GM12892 (cell line): ENCODE results near the gene DOCK10.
A peak's percentile ranks its signal among the peaks of the same experiment; 100 is the strongest.
"Not testable (repeated sequence)": the region's sequence is repeated elsewhere in the genome, so short reads cannot be mapped to it uniquely, and the experiment has no call there.

Experiments
- DNase-seq: peaks from one replicate; pipeline ENCODE4 v3.0.0; 2011; ENCODE audit not compliant: insufficient read length
- FAIRE-seq: peaks from 2 replicates; lab custom pipeline; 2011; peaks lifted over from hg19 to GRCh38; lab: Jason Lieb, UNC
- POLR2A ChIP-seq: IDR thresholded peaks from 2 replicates; pipeline ENCODE4 v1.6.1; 2011; ENCODE audit warnings: low read depth, low read length, control low read depth
- POLR2AphosphoS5 ChIP-seq: IDR thresholded peaks from 2 replicates; pipeline ENCODE4 v1.6.1; 2011; ENCODE audit warnings: low read depth, low read length, control low read depth
- TAF1 ChIP-seq: IDR thresholded peaks from 2 replicates; pipeline ENCODE4 v1.6.1; 2011; ENCODE audit warnings: low read depth, mild to moderate bottlenecking, control low read depth, low read length, borderline replicate concordance

DOCK10 gene

GRCh38 chr2:225069966-225070365 lies 27.7 kb upstream of the DOCK10 start:
- FAIRE-seq: no peak
- no peak for TF ChIP-seq POLR2AphosphoS5
- no peak for TF ChIP-seq POLR2A
- TF ChIP-seq TAF1: no peak
- DNase-seq: no peak

- no peak for FAIRE-seq
- no peak for TF ChIP-seq POLR2AphosphoS5
- DNase-seq: no peak
Measured at GRCh38 chr2:225069477-225069876, 27.2 kb upstream of the DOCK10 start.

GRCh38 chr2:225065882-225066281 lies 23.6 kb upstream of the DOCK10 start:
- TF ChIP-seq TAF1 (no peak), POLR2A (no peak), POLR2AphosphoS5 (no peak)
- no peak for DNase-seq
- no peak for FAIRE-seq

- DNase-seq: no peak
- no peak for FAIRE-seq
- TF ChIP-seq TAF1 (no peak), POLR2A (no peak), POLR2AphosphoS5 (no peak)
Measured at GRCh38 chr2:225064928-225065327, 22.7 kb upstream of the DOCK10 start.

- no peak for DNase-seq
- TF ChIP-seq TAF1 (no peak), POLR2A (no peak), POLR2AphosphoS5 (no peak)
- FAIRE-seq: no peak
Measured at GRCh38 chr2:225064362-225064761, 22.1 kb upstream of the DOCK10 start.

GRCh38 chr2:225056330-225057073 lies 14.2 kb upstream of the DOCK10 start:
- DNase-seq: no peak
- FAIRE-seq: peak; percentile 36
- no peak for TF ChIP-seq TAF1
- no peak for TF ChIP-seq POLR2A
- TF ChIP-seq POLR2AphosphoS5: no peak

- FAIRE-seq (no peak), DNase-seq (no peak)
- no peak for TF ChIP-seq POLR2A
- TF ChIP-seq POLR2AphosphoS5: no peak
- TF ChIP-seq TAF1: no peak
Measured at GRCh38 chr2:225055714-225056113, 13.4 kb upstream of the DOCK10 start.

GRCh38 chr2:225052703-225053102 lies 10.4 kb upstream of the DOCK10 start:
- no peak for FAIRE-seq
- DNase-seq: no peak
- TF ChIP-seq TAF1 (no peak), POLR2A (no peak), POLR2AphosphoS5 (no peak)

- not testable (repeated sequence) for FAIRE-seq, DNase-seq
Measured at GRCh38 chr2:225047502-225047901, 5.2 kb upstream of the DOCK10 start.

GRCh38 chr2:225042800-225043167 lies 516 bp upstream of the DOCK10 start:
- DNase-seq (no peak), FAIRE-seq (peak; percentile 54)
- no peak for TF ChIP-seq POLR2A
- no peak for TF ChIP-seq POLR2AphosphoS5
- no peak for TF ChIP-seq TAF1

GRCh38 chr2:225041207-225041850 lies 939 bp downstream of the DOCK10 start:
- TF ChIP-seq POLR2AphosphoS5 (peak; percentile 92), POLR2A (peak; percentile 95), TAF1 (peak; percentile 64)
- DNase-seq: peak; percentile 36
- FAIRE-seq: peak; percentile 95

- no peak; the same call in 1 of the 2 replicates for TF ChIP-seq POLR2AphosphoS5
- TF ChIP-seq POLR2A: no peak
- no peak for FAIRE-seq
- no peak for DNase-seq
Measured at GRCh38 chr2:225040856-225041206, 1.4 kb downstream of the DOCK10 start.

GRCh38 chr2:225040142-225040541 lies 2.1 kb downstream of the DOCK10 start:
- FAIRE-seq: peak; percentile 94
- TF ChIP-seq POLR2AphosphoS5 (no peak), TAF1 (no peak), POLR2A (no peak)

More at GRCh38 chr2:225040142-225040541, 2.1 kb downstream of the DOCK10 start:
- DNase-seq: no peak
